CD14-positive monocyte (primary cell): Measurements from ENCODE around the gene CEBPB. TPM values are rescaled to one million over a fixed set of nuclear protein-coding genes. Genes with fewer than 3 reads are reported as not detected.

Experiments used
- DNase-seq, 3 donors: peaks; one replicate each; pipeline ENCODE4 v3.0.0-alpha.2; 2011 to 2022
- H2AFZ ChIP-seq: 2 replicates; pipeline ENCODE4 v1.6.0; 2012; ENCODE audit warnings: mild to moderate bottlenecking, low read depth, low read length, inconsistent platforms; ENCODE audit not compliant: insufficient read depth, poor library complexity, severe bottlenecking
- H3K27ac ChIP-seq, 2 donors: 1 replicate in 1 of 2; 2 replicates in 1 of 2; pipeline ENCODE4 v1.5.1; 2012 to 2013; ENCODE audit warnings: low read length in 2 of 2, control low read depth in 1 of 2, inconsistent platforms in 1 of 2, low read depth in 1 of 2, mild to moderate bottlenecking in 1 of 2
- H3K27me3 ChIP-seq, 2 donors: one replicate each; pipeline versions ENCODE4 v1.6.0 to v1.6.1; 2011 to 2013; ENCODE audit warnings: low read length in 2 of 2; ENCODE audit not compliant: control insufficient read depth in 2 of 2, insufficient read depth in 2 of 2
- H3K36me3 ChIP-seq, 2 donors: replicated peaks in 1 of 2; 1 replicate in 1 of 2; 2 replicates in 1 of 2; pipeline versions ENCODE4 v1.5.1 to v1.6.1; 2012 to 2013; ENCODE audit warnings: low read length in 2 of 2, control low read depth in 1 of 2, inconsistent platforms in 1 of 2, mild to moderate bottlenecking in 1 of 2; ENCODE audit not compliant: insufficient read depth in 2 of 2, control insufficient read depth in 1 of 2
- H3K4me1 ChIP-seq, 2 donors: 1 replicate in 1 of 2; 2 replicates in 1 of 2; pipeline versions ENCODE4 v1.5.1 to v1.6.1; 2012 to 2013; ENCODE audit warnings: low read length in 2 of 2, control low read depth in 1 of 2, inconsistent platforms in 1 of 2, mild to moderate bottlenecking in 1 of 2, moderate library complexity in 1 of 2; ENCODE audit not compliant: insufficient read depth in 2 of 2, control insufficient read depth in 1 of 2
- H3K4me2 ChIP-seq: replicated peaks from 2 replicates; pipeline ENCODE3; 2012; ENCODE audit warnings: low read length, moderate library complexity, mild to moderate bottlenecking; ENCODE audit not compliant: poor library complexity, severe bottlenecking; ENCODE audit errors: extremely low read depth
- H3K4me3 ChIP-seq, 3 experiments: fragments of 200-600 bp in 1 of 3; sonication (generic) in 1 of 3; replicated peaks in 1 of 3; 1 replicate in 2 of 3; 2 replicates in 1 of 3; pipeline ENCODE4 v1.5.1; 2011 to 2013; ENCODE audit warnings: low read length in 3 of 3, mild to moderate bottlenecking in 3 of 3, control low read depth in 2 of 3, low read depth in 2 of 3, inconsistent platforms in 1 of 3, moderate library complexity in 1 of 3
- H3K79me2 ChIP-seq: 2 replicates; pipeline ENCODE4 v1.6.0; 2012; ENCODE audit warnings: mild to moderate bottlenecking, control low read depth, inconsistent platforms, low read length, moderate library complexity; ENCODE audit not compliant: insufficient read depth
- H3K9ac ChIP-seq: 2 replicates; pipeline ENCODE4 v1.6.0; 2017; ENCODE audit warnings: low read length, mild to moderate bottlenecking; ENCODE audit not compliant: insufficient read depth, poor library complexity, severe bottlenecking
- H3K9me3 ChIP-seq, 2 donors: replicated peaks in 1 of 2; 1 replicate in 1 of 2; 2 replicates in 1 of 2; pipeline versions ENCODE4 v1.5.1 to v1.6.1; 2012 to 2013; ENCODE audit warnings: low read length in 2 of 2, control low read depth in 1 of 2; ENCODE audit not compliant: control insufficient read depth in 1 of 2, insufficient read depth in 1 of 2
- H4K20me1 ChIP-seq: 2 replicates; pipeline ENCODE4 v1.6.0; 2012; ENCODE audit warnings: mild to moderate bottlenecking, low read length, control low read depth, moderate library complexity; ENCODE audit not compliant: insufficient read depth
- H3K27ac Mint-ChIP-seq, 7 donors: one replicate each; pipeline ENCODE4 v1.8.0; 2020; ENCODE audit warnings: mild to moderate bottlenecking in 7 of 7, mixed read lengths in 7 of 7, moderate library complexity in 6 of 7, inconsistent platforms in 2 of 7
- H3K27me3 Mint-ChIP-seq, 3 donors: one replicate each; pipeline ENCODE4 v1.8.0; 2021 to 2022; ENCODE audit warnings: low read depth in 3 of 3, mild to moderate bottlenecking in 3 of 3, mixed read lengths in 3 of 3, moderate library complexity in 3 of 3, inconsistent platforms in 1 of 3
- H3K36me3 Mint-ChIP-seq, 2 donors: one replicate each; pipeline ENCODE4 v1.8.0; 2020; ENCODE audit warnings: mixed read lengths in 2 of 2, inconsistent platforms in 1 of 2, mild to moderate bottlenecking in 1 of 2
- H3K4me1 Mint-ChIP-seq: one replicate; pipeline ENCODE4 v1.8.0; 2020; ENCODE audit warnings: mild to moderate bottlenecking, mixed read lengths
- H3K4me3 Mint-ChIP-seq, 2 donors: one replicate each; pipeline ENCODE4 v1.8.0; 2020; ENCODE audit warnings: mild to moderate bottlenecking in 2 of 2, mixed read lengths in 2 of 2, moderate library complexity in 1 of 2
- H3K9me3 Mint-ChIP-seq, 7 donors: one replicate each; pipeline ENCODE4 v1.8.0; 2020 to 2022; ENCODE audit warnings: mixed read lengths in 7 of 7, mild to moderate bottlenecking in 6 of 7, moderate library complexity in 6 of 7, inconsistent platforms in 2 of 7
- WGBS: methylation state at CpG from one replicate; pipeline ENCODE4 v1.1.5; 2013; ENCODE audit warnings: missing lambda C conversion rate; ENCODE audit not compliant: insufficient coverage; 5-methylcytosine and 5-hydroxymethylcytosine counted together
- intact Hi-C, 2 donors: fragments of 100-400 bp; cut with micrococcal nuclease; formaldehyde crosslinking; loops; one replicate each; pipeline versions ENCODE4 v1.15.0 to v1.15.1; 2023
- polyA plus RNA-seq, 3 donors: library from polyadenylated mRNA; depleted of rRNA in 1 of 3; unstranded in 2 of 3; stranded (reverse) in 1 of 3; fragments of 300-500 nt in 2 of 3; fragments of >200 nt in 1 of 3; fragmentation: Illumina TruSeq in 2 of 3; gene quantifications; 1 replicate in 2 of 3; 2 replicates in 1 of 3; pipeline ENCODE4 v1.2.3, GENCODE V29; 2012 to 2021
- TF ChIP-seq, protein P1 (sequence below): fragments of 200-600 bp; IDR thresholded peaks from one replicate; pipeline ENCODE4 v1.8.0; 2022; ENCODE audit warnings: antibody characterized with exemption, mild to moderate bottlenecking

Gene CEBPB
- polyA plus RNA-seq, 3 donors, result 52.4 to 445 (median 80.8) TPM

DNA sequence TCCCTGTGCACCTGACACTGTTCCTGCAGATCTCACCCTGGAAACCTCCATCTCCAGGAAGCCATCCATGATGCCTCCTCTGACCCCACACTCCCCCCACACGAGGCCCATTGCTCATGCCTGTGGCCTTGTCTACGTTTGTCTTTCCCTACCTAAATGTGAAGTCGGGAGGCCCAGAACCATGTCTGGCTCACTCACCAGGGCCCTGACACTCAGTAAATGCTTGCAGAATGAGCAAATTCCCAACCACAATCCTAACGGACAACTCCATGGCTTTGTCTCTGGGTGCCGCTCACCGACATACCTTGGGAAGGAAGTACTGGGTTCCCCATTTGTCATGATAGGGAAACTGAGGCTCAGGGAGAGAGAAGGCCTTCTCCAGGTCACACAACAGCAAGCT, 44.4 kb upstream of the CEBPB start:
- Histone ChIP-seq H4K20me1 (peaks cover 12% of the 10 kb centered on the region), H3K4me1 (peaks cover 45 to 63% of the 10 kb centered on the region in 2 donors), H3K27ac (peak overlapping the region; percentile 98 to 99), H3K36me3 (peaks cover 34 to 52% of the 10 kb centered on the region in 2 donors), H3K4me2 (peak overlapping the region; percentile 47), H3K79me2 (peaks cover 80% of the 10 kb centered on the region), H3K9ac (peak overlapping the region; percentile 74), H3K27me3 (no peaks in the 10 kb centered on the region), H3K4me3 (peak overlapping the region in 1 of 3 experiments; percentile 55), H3K9me3 (no peaks in the 10 kb centered on the region), H2AFZ (no peak overlapping the region)
- TF ChIP-seq, protein P1, sequence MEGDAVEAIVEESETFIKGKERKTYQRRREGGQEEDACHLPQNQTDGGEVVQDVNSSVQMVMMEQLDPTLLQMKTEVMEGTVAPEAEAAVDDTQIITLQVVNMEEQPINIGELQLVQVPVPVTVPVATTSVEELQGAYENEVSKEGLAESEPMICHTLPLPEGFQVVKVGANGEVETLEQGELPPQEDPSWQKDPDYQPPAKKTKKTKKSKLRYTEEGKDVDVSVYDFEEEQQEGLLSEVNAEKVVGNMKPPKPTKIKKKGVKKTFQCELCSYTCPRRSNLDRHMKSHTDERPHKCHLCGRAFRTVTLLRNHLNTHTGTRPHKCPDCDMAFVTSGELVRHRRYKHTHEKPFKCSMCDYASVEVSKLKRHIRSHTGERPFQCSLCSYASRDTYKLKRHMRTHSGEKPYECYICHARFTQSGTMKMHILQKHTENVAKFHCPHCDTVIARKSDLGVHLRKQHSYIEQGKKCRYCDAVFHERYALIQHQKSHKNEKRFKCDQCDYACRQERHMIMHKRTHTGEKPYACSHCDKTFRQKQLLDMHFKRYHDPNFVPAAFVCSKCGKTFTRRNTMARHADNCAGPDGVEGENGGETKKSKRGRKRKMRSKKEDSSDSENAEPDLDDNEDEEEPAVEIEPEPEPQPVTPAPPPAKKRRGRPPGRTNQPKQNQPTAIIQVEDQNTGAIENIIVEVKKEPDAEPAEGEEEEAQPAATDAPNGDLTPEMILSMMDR, result no peak
- intact Hi-C loops, result no loop called here
- H3K36me3 Mint-ChIP-seq, result peaks cover 48 to 76% of the 10 kb centered on the region in 2 donors
- peaks cover 63% of the 10 kb centered on the region for H3K4me1 Mint-ChIP-seq
- peaks cover 0 to 6% (median 2%) of the 10 kb centered on the region in 3 donors for H3K27me3 Mint-ChIP-seq
- no peaks in the 10 kb centered on the region for H3K9me3 Mint-ChIP-seq
- 85% methylated on average over 3 of the region's 6 CpGs for WGBS
- DNase-seq, result no peak
- peak overlapping the region; percentile 98 to 100 (median 99) for H3K27ac Mint-ChIP-seq
- H3K4me3 Mint-ChIP-seq, result peak overlapping the region; percentile 59 to 86

DNA sequence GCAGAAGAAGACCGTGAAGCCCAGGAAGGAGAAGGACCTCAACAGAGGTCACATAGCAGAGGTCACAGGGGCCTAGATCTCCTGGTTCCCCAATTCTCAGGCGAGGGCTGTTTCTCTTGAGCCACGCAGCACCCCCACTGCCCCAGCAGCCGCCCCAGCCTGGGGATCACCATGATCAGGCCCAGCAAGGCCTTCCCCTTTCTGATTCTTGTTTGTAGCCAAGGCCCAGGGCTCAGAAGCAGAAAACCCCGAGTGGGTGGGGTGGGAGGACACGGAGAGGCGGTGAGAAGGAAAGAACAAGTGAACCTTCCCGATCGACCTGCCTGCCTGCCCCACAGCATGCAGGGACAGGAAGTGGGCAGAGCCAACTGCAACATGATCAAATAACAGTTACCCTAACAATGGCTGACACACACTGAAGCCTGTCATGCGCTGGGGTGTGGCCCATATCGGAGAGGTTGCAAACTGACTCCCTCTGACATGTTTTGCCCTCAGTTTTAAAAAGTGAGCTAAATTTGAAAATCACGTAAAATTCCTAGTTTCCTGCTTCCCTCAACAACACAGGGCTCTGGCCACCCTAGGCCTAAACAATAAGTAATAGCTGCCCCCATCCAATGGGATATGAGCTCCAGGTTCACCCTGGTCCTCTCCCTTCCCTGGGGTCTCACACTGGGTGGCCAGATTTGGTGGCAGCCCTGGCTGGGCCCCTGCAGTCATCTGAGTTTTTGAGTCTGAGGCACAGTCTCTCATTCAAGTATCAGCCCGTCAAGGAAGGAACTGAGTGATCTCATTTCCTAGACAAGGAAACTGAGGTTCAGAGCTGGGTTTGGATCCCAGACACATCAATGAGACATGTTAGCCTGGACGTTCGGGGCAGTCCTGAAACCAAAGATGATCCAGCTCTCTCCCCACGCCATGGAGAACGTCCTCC, 43.6 kb upstream of the CEBPB start:
- Mint-ChIP-seq H3K4me3 (peak overlapping the region; percentile 59 to 86), H3K27me3 (peaks cover 0 to 6% (median 2%) of the 10 kb centered on the region in 3 donors), H3K27ac (peak overlapping the region; percentile 98 to 100 (median 99)), H3K36me3 (peaks cover 45 to 68% of the 10 kb centered on the region in 2 donors), H3K4me1 (peaks cover 69% of the 10 kb centered on the region), H3K9me3 (no peaks in the 10 kb centered on the region)
- WGBS, result 22% methylated on average over 10 of the region's 17 CpGs
- Histone ChIP-seq H3K79me2 (peaks cover 80% of the 10 kb centered on the region), H3K4me1 (peaks cover 50 to 67% of the 10 kb centered on the region in 2 donors), H3K27me3 (no peaks in the 10 kb centered on the region), H3K4me3 (peak overlapping the region in 1 of 3 experiments; percentile 55), H4K20me1 (peaks cover 6% of the 10 kb centered on the region), H3K9ac (peak overlapping the region; percentile 74), H3K9me3 (no peaks in the 10 kb centered on the region), H3K27ac (peak overlapping the region; percentile 98 to 99), H3K4me2 (peak overlapping the region; percentile 47), H3K36me3 (peaks cover 26 to 44% of the 10 kb centered on the region in 2 donors), H2AFZ (no peak overlapping the region)
- intact Hi-C loops, result no loop called here
- TF ChIP-seq, protein P1, result no peak
- DNase-seq, result peak; percentile 92 to 97 (median 94)
